Hematopoietic multipotent progenitor cell treated with erythropoietin and hydrocortisone succinate and interleukin-3 and kit ligand, for 6 days (in vitro differentiated cells): ENCODE results near the gene TMEM50B.
"Not testable (repeated sequence)": the region's sequence is repeated elsewhere in the genome, so short reads cannot be mapped to it uniquely, and the experiment has no call there.

ENCODE experiments used
- DNase-seq: peaks from one replicate; pipeline ENCODE4 v3.0.0-alpha.2; 2015

TMEM50B gene

GRCh38 chr21:33477066-33477465 lies 2.7 kb downstream of the TMEM50B start:
- DNase-seq: no peak

DNA sequence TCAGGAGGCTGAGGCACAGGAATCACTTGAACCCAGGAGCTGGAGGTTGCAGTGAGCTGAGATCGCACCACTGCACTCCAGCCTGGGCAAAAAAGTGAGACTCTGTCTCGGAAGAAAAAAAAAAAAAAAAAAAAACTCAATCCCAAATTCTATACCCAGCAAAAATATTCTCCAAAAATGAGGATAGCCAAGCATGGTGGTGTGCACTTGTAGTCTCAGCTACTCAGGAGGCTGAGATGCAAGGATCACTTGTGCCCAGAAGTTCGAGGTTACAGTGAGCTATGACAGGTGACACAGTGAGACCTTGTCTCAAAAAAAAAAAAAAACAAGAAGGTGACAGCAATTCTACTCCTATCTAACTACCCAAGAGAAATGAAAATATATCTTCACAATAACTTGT lies 6.4 kb downstream of the TMEM50B start:
- DNase-seq: no peak

- DNase-seq: no peak
These were observed 9.1 kb downstream of the TMEM50B start for GRCh38 chr21:33470701-33471100.

DNA sequence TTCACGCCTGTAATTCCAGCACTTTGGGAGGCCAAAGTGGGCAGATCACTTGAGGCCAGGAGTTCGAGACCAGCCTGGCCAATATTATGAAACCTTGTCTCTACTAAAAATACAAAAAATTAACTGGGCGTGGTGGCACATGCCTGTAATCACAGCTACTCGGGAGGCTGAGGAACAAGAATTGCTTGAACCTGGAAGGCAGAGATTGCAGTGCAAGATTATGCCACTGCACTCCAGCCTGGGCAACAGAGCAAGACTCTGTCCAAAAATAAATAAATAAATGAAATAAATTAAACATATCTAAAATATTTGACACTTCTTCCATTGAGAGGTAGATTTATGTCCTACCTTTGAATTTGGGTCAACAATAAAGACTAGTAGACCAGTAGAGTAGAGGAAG lies 10.6 kb downstream of the TMEM50B start:
- not testable (repeated sequence) for DNase-seq

DNA sequence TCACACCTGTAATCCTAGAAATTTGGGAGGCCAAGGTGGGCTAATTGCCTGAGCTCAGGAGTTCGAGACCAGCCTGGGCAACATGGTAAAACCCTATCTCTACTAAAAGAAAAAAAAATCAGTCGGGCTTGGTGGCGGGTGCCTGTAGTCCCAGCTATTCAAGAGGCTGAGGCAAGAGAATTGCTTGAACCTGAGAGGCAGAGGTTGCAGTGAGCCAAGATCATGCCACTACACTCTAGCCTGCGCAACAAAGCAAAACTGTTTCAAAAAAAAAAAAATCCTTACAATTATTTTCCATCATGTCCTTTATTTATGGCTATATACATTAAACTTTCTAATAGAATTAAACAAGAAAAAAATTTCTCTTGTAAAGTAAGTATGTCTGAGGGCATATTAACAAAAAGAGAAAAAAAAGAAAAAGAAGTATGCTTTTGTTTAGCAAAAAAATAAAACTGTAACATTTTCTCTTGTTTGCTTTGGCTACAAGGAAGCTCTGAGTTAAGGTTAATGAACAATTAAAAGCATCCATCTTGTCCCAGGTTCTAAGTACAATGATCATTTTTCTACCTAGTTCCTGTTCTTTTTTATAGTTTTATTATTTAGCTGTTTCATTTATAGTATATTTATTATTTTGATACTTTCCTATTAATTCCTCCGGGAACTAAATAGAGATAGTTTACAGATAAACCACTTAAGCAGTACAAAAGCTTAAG lies 18.1 kb downstream of the TMEM50B start:
- DNase-seq: no peak

DNA sequence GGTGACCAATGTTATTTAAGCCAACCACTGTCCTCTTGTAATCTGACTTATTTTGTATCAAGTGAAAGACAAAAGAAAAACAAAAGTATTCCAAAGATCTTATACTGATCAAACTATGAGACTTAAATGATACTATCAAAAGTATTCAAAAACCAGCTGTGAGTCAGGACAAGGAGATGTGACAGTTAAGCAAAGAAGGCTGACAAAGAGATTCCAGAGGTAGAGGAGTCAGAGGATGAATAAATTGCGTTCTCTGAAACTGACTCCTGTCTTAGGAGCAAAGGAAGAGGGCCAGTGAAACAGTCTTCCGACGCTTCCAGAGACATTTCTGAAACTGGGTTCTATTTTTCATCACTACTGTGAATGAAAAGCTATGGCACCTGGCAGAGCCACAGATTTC lies 20.9 kb downstream of the TMEM50B start:
- DNase-seq: no peak

GRCh38 chr21:33455686-33456446 lies 23.9 kb downstream of the TMEM50B start:
- no peak for DNase-seq

DNA sequence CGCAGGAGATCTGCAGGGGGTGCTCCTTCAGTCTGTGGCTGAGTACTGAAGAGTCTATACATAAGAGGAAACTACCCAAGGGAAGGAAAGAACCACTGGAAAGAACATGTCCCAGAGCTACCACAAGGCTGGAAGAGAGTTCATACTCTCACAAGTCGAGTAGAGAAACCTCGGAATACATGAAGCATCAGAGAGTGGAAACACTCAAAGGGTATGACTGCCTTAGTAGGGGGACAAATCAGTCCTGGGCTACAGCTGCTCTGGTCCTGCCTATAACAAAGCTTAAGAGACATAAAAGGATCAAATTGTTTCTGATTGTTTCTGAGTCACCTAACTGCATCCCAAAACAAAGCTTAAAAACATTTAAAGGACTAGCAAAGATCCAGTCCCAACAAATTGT lies 27.4 kb downstream of the TMEM50B start:
- no peak for DNase-seq

DNA sequence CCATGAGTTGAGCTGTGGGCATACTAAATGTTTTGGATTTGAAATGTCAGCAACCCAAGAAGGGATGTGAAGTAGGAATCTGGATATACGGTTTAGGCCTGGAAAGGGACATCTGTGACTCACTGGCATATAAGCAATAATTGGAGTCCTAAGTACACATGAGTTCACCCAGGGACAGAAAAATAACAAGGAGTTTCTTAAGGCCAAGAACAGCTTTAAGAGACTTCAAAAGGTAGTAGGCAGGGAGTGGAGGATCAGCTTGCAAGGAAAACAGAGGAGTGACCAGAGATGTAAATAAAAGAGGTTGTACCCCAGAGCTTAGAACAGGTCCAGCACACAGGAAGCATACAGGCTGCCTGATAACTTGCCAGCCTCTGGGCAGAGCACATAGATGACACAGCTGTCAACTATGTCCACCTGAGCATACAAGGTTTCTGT lies 28.1 kb downstream of the TMEM50B start:
- DNase-seq: no peak

DNA sequence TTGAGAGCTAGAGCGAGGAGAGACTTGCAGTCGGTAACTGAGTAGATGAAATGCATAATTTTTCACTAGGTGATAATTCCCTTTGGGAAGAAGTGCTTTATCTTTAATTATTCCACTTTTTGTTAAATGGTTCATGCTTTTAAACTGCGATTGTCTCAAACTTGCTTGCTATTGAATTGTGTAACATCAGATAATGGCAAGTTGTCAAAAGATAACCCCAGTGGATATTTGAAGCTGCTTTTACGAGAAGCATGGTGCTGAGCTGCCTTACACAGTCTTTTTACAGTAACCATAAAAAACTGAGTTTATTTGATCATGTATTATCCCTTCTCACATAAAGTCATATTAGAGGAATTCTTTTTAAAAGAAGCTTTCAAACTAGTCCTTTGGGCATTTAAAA lies 30.2 kb downstream of the TMEM50B start:
- DNase-seq: peak; percentile 49

DNA sequence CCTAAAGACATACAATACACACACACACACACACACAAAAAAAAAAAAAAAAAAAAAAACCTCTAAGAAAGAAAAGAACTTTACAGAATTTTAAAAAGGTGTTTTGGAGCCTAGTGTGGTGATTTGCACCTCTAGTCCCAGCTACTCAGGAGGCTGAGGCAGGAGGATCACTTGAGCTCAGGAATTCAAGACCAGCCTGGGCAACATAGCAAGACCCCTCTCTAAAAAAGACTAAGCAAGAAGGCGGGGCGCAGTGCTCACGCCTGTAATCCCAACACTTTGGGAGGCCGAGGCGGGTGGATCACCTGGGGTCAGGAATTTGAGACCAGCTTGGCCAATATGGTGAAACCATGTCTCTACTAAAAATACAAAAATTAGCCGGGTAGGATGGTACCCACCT lies 33.2 kb downstream of the TMEM50B start:
- not testable (repeated sequence) for DNase-seq

GRCh38 chr21:33444499-33444898 lies 35.3 kb downstream of the TMEM50B start:
- DNase-seq: no peak

GRCh38 chr21:33443194-33443593 lies 36.6 kb downstream of the TMEM50B start:
- no peak for DNase-seq

GRCh38 chr21:33441489-33442477 lies 38.0 kb downstream of the TMEM50B start:
- DNase-seq: no peak

- DNase-seq: no peak
These were observed 42.6 kb downstream of the TMEM50B start for GRCh38 chr21:33437140-33437539.

DNA sequence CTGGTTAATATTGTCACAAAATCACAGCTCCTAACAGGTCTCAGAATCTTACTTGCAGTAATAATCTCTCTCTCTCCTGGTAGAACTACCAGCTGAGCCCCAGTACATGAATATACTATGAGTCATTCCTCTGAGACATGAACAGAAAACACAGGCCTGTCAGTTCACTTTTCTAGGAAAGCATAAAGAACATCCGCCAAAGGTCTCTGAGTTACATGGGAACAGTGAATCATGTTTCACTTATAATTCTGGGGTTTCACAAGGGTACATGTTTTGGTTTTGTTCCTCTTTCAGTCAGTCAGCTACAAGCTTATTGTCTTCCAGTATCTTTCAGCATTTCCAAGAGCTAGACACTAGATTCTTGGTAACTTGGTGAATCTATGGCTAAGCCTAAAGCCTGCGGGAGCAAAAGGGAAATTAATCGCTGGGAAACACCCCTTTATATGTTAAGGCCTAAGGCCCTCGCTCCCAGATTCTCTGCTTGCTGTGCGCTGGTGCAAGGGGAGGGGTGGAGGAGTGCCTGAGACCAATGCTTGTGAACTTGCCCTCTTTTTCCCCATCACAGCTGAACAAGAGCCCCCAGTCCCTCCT lies 44.9 kb downstream of the TMEM50B start:
- DNase-seq: peak; percentile 62

DNA sequence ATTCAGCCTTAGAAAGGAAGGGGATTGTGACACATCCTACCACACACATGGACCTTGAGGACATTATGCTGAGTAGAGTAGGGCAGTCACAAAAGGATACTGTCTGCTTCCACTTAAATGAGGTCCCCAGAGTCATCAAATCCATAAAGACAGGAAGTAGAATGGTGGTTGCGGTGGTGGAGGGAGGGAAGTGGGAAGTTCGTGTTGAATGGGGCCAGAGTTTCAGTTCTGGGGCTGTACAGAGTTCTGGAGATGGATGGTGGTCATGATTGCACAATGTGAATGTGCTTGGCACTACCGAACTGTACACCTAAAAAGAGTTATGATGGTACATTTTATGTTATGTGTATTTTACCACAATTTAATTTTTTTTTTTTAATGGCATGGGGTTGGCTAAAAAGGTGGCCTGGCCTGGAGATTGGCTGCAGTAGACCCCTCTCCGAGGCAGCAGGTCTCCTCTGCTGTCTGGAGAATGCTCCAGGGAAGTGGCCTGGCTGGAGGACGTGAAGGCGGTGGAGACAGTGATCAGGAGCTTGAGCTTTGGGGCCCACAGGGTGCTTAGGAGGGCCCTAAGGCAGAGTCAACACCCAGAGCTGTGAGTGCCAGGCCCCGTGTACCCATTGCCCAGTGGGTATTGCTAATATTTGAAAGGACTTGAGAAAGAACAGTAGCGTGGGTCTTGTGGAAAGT lies 46.2 kb downstream of the TMEM50B start:
- no peak for DNase-seq

- no peak for DNase-seq
These were observed 46.8 kb downstream of the TMEM50B start for GRCh38 chr21:33433001-33433400.

GRCh38 chr21:33432496-33432895 lies 47.3 kb downstream of the TMEM50B start:
- no peak for DNase-seq

DNA sequence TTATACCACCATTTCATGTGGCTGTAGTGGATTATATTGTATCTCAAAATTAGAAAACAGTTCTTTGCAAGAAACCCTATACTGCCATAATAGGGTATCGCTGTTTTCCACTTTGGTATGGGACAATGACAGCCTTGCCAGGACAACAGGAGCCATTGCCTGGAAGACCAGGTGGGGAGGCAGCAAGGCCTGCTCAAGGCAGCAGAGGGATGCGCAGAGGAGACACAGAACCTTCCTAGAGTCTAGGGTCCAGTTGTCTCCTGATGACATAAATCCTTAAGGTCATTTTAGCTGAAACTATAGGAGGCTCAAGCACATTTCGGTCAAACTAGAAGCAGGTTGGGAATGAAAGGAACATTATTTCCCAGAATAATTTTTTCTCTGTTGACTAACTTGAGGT lies 48.9 kb downstream of the TMEM50B start:
- DNase-seq: no peak

DNA sequence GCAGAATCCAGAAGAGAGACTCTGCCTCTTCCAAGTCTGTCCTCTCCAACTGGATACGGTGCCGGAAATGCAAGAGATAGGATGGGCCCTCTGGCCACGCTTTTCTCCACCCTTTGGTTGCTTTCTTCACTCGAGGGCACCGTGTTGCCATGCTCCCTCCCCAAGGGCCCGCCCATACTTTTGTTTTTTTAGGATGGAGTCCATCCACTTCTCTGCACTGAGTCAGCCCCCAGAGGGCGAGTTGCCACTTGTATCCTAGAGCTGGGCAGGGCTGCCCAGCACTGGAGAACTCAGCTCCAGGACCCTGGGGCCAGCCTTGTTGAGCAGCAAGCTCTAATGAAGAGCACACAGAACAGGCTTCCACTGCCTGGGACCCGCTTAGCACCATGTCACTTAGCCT lies 51.1 kb downstream of the TMEM50B start:
- no peak for DNase-seq

- DNase-seq: no peak
These were observed 52.7 kb downstream of the TMEM50B start for GRCh38 chr21:33427051-33427450.
